Hippocampal formation (tissue), 2 donors: ENCODE data around the gene HLCS.

Experiments
- DNase-seq, 2 donors: peaks; one replicate each; lab custom pipeline; 2025; lab: John Stamatoyannopoulos, UW

Gene HLCS

DNA sequence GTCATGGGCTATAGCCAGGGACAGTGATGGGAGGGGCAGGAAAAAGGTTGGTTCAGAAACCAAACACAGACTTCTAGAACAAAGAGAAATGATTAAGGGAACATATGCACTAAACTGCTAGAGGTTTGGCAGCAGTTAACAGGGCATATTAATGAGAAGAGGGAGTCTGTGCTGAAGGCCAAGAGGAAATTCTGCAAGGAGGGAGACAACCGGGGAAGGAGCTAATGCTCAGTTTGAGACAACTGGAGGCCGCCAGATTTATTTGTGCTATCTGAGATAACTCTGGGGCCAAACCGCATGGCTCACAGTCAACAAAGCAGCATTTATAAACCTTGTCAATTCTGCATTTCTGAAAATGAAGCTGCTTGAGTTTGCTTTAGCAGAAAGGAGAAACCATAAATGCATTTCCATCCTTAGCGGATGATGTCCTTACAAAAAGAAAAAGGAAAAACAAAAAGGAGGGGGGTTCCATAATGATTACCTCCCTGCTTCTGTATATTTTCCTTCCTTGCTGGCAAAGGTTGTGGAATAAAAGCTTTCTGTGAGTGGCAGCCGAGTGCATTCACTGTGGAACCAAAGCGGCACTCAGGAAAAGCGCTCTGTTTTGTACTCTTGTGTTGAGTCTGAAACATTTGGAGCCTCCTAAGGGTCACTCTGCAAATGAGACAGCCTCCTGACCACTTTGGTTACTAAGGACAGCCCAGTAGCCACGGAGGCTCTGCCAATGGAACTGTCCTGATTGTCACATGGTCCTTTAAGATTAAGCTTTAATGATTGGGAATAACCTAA is 197.2 kb downstream of the HLCS start:
- peak in 1 of 2 donors; percentile 39 for DNase-seq

- DNase-seq, result no peak
Measured at GRCh38 chr21:36768496-36768895, 198.0 kb downstream of the HLCS start.

DNA sequence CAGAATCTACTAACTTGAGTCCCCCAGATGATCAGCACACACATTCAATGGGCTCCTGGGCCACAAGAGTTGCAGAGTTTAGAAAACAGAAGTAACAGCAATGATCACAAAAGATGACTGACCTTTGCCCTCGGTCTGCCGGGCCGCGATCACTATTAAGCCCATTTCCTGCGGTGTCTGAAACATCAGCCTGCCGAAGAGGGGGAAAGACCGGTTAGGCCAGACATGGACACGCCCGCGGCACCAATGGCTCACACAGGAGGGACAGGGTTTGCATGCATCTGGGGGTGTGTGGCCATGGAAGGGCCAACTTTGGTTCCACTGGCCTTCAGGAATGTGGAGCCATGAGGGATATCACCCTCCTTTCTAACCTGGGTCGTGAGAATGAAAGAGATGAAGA is 199.4 kb downstream of the HLCS start:
- no peak for DNase-seq

DNA sequence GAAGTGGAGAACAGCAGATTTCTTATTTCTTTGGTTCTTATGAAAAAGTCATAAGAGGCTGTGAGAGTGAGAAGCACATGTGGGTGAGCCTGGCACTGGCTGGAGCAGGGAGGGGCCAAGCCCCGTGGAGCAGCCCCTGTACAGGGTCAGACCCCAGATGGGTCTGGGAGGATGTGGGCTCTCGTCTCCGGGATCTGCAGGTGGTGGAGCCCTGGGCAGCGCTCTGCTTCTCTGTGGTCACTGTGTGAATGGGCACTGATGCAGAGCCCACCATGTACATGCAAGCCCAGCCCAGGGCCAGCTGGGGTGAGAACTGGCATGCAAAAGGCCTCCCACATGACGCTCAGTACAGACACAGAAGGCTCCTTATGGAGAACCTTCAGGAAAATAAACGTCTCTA is 200.0 kb downstream of the HLCS start:
- DNase-seq, result no peak

DNA sequence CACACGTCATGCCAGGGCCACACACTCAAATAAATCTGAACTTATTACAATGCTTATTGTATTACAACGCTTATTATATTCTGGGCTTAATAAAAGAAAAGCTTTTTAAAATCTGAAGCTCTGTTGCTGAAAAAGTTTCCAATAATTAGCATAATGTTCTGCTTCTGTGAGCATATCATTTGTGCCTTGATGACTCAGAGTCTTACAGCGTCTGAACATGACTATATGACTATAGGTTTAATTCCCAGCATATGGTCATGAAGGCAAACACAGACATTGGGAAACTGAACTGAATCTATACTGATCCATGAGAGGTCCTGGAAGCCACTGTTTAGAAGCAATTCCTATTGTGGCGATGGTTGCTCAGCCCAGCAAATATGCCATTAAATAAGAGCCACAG is 201.2 kb downstream of the HLCS start:
- no peak for DNase-seq

DNA sequence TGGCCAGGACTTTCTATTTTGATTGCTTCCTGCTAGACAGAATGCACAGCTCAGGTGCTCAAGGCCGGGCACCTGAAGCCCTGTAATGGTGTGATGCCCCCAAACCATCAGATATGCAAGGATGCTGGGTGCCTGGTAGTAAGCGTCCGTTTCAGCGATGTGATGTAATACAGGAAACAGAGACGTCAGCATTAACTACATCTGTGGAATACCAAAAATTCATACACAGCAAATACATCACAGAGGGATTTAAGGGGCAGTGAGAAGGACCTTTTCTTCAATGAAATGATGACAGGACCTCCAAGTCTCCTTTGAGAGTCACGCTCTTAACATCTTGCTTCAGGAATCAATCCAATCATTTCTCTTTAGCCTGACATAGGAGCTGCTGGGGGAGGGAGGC is 203.2 kb downstream of the HLCS start:
- no peak for DNase-seq

DNA sequence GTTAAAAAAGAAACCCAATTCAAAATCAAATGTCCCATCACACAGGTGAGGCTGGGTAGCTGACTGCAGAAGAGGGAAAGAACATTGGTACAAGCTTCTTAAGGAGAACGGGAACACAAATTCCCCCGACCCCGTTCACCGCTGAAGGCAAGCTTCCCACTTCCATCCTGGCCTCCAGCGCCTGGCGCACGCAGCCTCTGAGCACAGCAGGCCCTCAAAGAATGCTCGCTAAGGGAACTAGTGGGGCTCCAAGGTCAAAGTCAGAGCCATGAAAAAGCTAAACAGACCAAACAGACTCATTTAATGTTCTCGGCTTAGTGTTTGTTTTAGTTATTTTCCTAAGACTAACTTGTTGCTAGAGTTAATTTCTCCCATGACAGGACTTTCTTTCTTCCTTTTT is 203.8 kb downstream of the HLCS start:
- DNase-seq, result no peak

GRCh38 chr21:36761685-36762084 is 204.8 kb downstream of the HLCS start:
- DNase-seq, result no peak

DNA sequence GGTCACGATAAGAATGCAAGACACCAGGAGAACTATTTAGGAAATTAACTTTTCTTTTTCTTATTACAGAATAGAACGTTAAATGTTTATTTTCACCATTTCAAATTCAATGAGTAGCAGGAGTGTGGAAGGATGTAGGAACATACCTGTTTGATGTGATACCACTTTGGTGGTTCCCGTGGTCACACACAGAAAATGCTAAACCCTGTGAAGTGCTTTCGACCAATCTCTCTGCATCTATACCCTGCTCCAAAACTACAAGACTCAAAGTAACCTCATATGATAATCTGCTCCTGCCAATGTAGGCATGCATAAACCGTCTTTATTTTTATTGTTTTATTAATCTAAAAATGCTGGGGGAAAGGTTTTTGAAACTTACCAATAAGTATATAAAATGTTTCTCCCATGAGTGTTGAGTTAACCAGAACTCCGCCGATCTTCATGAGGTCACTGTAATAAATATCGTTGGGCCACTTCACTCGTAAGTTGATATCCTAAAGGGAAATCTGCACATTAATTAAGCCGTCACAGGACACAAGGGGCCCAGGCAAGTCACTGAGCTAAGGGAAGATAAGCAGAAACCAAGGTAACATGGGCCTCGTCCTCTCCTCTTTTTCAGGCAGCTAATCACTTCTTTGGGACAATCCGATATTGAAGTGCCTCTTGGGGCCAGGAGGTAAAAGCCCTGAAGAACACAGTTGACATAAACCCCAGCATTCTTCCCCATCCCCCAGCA is 207.0 kb downstream of the HLCS start:
- DNase-seq, result no peak

GRCh38 chr21:36757196-36757595 is 209.3 kb downstream of the HLCS start:
- no peak for DNase-seq

GRCh38 chr21:36756527-36756926 is 209.9 kb downstream of the HLCS start:
- DNase-seq, result peak in 1 of 2 donors; percentile 70

- DNase-seq, result no peak
Measured at GRCh38 chr21:36754241-36754898, 212.1 kb downstream of the HLCS start.

DNA sequence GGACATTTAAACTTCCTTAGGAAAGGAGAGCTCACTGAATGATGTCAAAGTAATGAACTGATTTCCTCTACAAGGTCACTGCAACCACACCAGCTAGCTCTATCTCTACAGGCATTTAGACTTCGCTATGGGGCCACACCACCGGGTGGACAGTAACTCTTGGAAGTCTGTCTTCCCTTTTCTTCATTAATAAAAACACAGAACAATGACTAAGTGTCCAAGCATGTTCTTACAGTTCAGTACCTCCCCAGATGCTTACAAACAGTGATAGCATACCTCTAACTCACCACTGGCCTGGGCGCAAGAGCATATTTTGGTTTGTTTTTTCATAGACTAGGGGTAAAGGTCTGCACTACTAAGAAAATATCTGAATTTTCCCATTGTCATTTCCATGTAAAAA is 212.9 kb downstream of the HLCS start:
- no peak for DNase-seq

- no peak for DNase-seq
Measured at GRCh38 chr21:36751383-36751782, 215.1 kb downstream of the HLCS start.

DNA sequence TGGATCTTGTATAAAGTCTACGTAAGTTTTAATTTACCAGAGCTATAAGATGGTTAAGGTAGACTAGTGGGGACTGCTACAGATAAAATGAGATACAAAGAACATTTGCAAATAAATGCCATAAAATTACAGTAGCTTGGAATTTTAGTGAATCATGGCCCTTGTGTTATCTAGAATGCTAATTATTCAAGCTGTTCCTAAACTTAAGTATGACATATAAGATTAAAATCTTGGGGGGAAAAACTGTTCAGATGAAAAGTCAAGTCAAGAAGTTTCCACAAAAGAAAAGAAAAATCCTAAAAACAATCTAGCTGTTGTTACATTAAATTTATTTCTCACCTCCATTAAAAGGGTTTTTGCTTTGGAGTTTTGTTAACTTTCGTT is 215.9 kb downstream of the HLCS start:
- DNase-seq, result no peak

- no peak for DNase-seq
Measured at GRCh38 chr21:36749935-36750575, 216.4 kb downstream of the HLCS start.

- peak; percentile 19 to 50 for DNase-seq
Measured at GRCh38 chr21:36747815-36748383, 218.6 kb downstream of the HLCS start.

DNA sequence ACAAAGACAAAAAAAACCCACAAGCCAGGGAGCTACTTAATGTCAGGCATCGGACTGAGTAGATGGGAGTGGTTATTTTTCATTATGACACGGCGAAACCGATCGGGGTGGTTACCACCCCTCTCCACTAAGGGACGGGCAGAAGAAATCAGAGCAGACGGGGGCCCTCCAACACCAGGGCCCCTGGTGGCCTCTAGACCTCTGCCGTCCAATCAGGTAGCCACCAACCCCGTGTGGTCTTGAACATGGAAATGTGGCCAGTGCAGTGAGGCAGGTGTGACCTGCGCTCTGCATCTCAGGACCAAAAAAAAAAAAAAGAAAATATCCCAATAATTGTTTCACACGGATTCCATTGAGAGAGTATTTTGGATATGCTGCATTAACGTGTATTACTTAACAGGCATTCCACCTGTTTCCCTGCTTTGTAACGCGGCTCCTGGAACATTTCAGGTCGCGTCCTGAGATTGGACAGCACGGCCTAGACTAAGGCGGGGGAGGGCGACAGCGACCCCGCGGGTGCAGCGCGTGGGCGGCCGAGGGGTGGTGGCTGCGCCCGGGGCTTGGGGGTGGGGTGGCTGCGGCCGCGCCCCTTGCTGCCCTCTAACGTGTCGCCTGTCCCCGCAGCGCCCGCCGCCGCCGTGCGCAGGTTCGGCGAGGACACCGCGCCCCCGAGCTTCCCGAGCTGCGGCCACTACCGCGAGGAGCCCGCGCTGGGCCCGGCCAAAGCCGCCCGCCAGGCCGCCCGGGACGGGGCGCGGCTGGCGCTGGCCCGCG is 219.2 kb downstream of the HLCS start:
- DNase-seq, result no peak

- DNase-seq, result no peak
Measured at GRCh38 chr21:36745459-36745858, 221.0 kb downstream of the HLCS start.

DNA sequence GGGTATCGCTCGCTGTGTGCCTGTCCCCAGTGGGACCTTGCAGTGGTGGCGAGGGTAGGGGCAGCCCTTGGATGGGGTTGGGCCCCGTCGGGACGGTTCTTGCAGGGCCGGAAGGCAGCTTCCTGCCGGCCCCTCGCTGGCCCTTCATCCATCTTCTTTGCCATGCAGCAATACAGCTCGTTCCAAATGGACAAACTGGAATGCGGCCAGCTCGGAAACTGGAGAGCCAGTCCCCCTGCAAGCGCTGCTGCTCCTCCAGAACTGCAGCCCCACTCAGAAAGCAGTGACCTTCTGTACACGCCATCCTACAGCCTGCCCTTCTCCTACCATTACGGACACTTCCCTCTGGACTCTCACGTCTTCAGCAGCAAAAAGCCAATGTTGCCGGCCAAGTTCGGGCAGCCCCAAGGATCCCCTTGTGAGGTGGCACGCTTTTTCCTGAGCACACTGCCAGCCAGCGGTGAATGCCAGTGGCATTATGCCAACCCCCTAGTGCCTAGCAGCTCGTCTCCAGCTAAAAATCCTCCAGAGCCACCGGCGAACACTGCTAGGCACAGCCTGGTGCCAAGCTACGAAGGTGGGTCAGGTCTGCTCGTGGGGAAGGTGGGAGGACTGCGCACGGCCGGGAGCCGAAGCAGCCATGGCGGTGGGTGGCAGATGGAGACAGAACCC is 221.8 kb downstream of the HLCS start:
- DNase-seq, result no peak

DNA sequence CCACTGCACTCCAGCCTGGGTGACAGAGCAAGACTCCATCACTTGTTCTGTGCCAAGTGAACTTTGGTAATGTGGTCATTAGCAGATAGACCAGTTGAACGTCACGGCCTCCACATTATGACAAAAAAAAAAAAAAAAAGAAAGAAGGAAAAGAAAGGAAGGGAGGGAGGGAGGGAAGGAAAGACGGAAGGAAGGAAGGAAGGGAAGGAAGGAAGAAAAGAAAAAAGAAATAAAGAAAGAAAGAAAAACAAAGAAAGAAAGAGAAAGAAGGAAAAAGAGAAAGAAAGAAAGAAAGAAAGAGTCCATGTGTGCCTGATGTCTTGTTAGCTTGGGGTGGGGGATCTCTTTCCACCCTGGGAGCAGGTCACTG is 222.3 kb downstream of the HLCS start:
- no peak for DNase-seq
